HCT116 (cell line): ENCODE results near the gene CDH23. TPM values are rescaled to one million over a fixed set of nuclear protein-coding genes. Genes with fewer than 3 reads are reported as not detected.

Experiments
- ATAC-seq: fragments of 200-7000 bp; cut with Tn5 transposase; 2 replicates; pipeline ENCODE4 v1.9.1; 2020; ENCODE audit warnings: mild to moderate bottlenecking, moderate library complexity
- BruUV-seq: library from RNA; stranded (reverse); fragments of 400-500 nt; replicated peaks from 2 replicates; lab custom pipeline; 2021; lab: Mats Ljungman, UMichigan
- CTCF ChIA-PET: fragments of 300-600 bp; sonication (Branson Sonifier 250); formaldehyde crosslinking; loops from one replicate; lab custom pipeline; 2021; ENCODE audit warnings: antibody characterized with exemption; lab: Charles Lee
- POLR2A ChIA-PET: fragments of 300-600, 350-600 bp; sonication (Branson Sonifier 250); formaldehyde crosslinking; loops from one replicate; lab custom pipeline; 2021; ENCODE audit warnings: antibody characterized with exemption; lab: Charles Lee
- RAD21 ChIA-PET, 2 experiments: fragments of 300-600 bp; sonication (Branson Sonifier 250); formaldehyde crosslinking; loops; one replicate each; lab custom pipeline; 2023; ENCODE audit warnings: low total read pairs in 2 of 2; ENCODE audit not compliant: uncharacterized antibody in 2 of 2, unreplicated experiment in 2 of 2, low non-redundant PET in 1 of 2; lab: Charles Lee
- DNase-seq: peaks from one replicate; pipeline ENCODE4 v3.0.0-alpha.2; 2010; ENCODE audit warnings: low read depth, low spot score
- H2AFZ ChIP-seq: fragments of 200-600 bp; shearing (Covaris generic), sonication (generic); 2 replicates; pipeline ENCODE4 v1.6.1; 2017; ENCODE audit warnings: low read depth, mixed run types, mixed read lengths, antibody characterized with exemption, low read length; ENCODE audit not compliant: poor library complexity, severe bottlenecking
- H3K27ac ChIP-seq: 2 replicates; pipeline ENCODE4 v1.5.1; 2012; ENCODE audit warnings: low read depth, low read length
- H3K27me3 ChIP-seq: fragments of 200-600 bp; sonication (generic); 2 replicates; pipeline ENCODE4 v1.6.1; 2016; ENCODE audit warnings: mixed run types, low read length, mixed read lengths; ENCODE audit not compliant: insufficient read depth
- H3K36me3 ChIP-seq, 2 experiments: fragments of 200-500 bp in 1 of 2; fragments of 200-600 bp in 1 of 2; sonication (Bioruptor generic) in 1 of 2; sonication (generic) in 1 of 2; 2 replicates each; pipeline versions ENCODE4 v1.5.1 to v1.6.1; 2014 to 2016; ENCODE audit warnings: low read length in 2 of 2, inconsistent platforms in 1 of 2, mixed read lengths in 1 of 2, mixed run types in 1 of 2; ENCODE audit not compliant: insufficient read depth in 2 of 2, control insufficient read depth in 1 of 2
- H3K4me1 ChIP-seq, 2 experiments: fragments of 200-600 bp in 1 of 2; sonication (generic) in 1 of 2; 2 replicates each; pipeline versions ENCODE4 v1.5.1 to v1.6.1; 2012 to 2017; ENCODE audit warnings: low read length in 2 of 2, inconsistent platforms in 1 of 2, mild to moderate bottlenecking in 1 of 2, mixed read lengths in 1 of 2, mixed run types in 1 of 2, moderate library complexity in 1 of 2; ENCODE audit not compliant: insufficient read depth in 2 of 2, control insufficient read depth in 1 of 2
- H3K4me2 ChIP-seq: fragments of 200-600 bp; sonication (generic); 2 replicates; pipeline ENCODE4 v1.6.1; 2017; ENCODE audit warnings: mixed run types, low read length, mixed read lengths
- H3K4me3 ChIP-seq, 2 experiments: fragments of 200-600 bp in 1 of 2; sonication (generic) in 1 of 2; replicated peaks in 1 of 2; 2 replicates each; pipeline ENCODE4 v1.5.1; 2011 to 2016; ENCODE audit warnings: low read length in 2 of 2, control low read depth in 1 of 2, low read depth in 1 of 2, mild to moderate bottlenecking in 1 of 2, mixed read lengths in 1 of 2, mixed run types in 1 of 2
- H3K79me2 ChIP-seq: fragments of 200-600 bp; sonication (generic); 2 replicates; pipeline ENCODE4 v1.6.1; 2017; ENCODE audit warnings: mild to moderate bottlenecking, mixed run types, low read length, moderate library complexity, mixed read lengths; ENCODE audit not compliant: insufficient read depth
- H3K9ac ChIP-seq: fragments of 200-600 bp; sonication (generic); 2 replicates; pipeline ENCODE4 v1.6.1; 2016; ENCODE audit warnings: low read length, mixed read lengths
- H3K9me2 ChIP-seq: fragments of 200-600 bp; sonication (generic), shearing (Covaris generic); 2 replicates; pipeline ENCODE4 v1.6.1; 2017; ENCODE audit warnings: mixed run types, mild to moderate bottlenecking, moderate library complexity; ENCODE audit not compliant: insufficient read depth
- H3K9me3 ChIP-seq, 2 experiments: fragments of 200-500 bp in 1 of 2; fragments of 200-600 bp in 1 of 2; sonication (Bioruptor generic) in 1 of 2; sonication (generic) in 1 of 2; 2 replicates each; pipeline ENCODE4 v1.6.1; 2014 to 2017; ENCODE audit warnings: low read length in 2 of 2, mixed read lengths in 2 of 2, inconsistent platforms in 1 of 2, low read depth in 1 of 2, mild to moderate bottlenecking in 1 of 2, mixed run types in 1 of 2, moderate library complexity in 1 of 2; ENCODE audit not compliant: control insufficient read depth in 1 of 2, insufficient read depth in 1 of 2
- H4K20me1 ChIP-seq: fragments of 200-600 bp; sonication (generic), shearing (Covaris generic); 2 replicates; pipeline ENCODE4 v1.6.1; 2017; ENCODE audit warnings: mixed run types, mild to moderate bottlenecking, moderate library complexity; ENCODE audit not compliant: insufficient read depth
- CBX3 ChIP-seq: IDR thresholded peaks from 2 replicates; pipeline ENCODE4 v1.6.1; 2012; ENCODE audit warnings: low read depth
- CEBPB ChIP-seq: IDR thresholded peaks from 2 replicates; pipeline ENCODE4 v1.6.1; 2012; ENCODE audit warnings: low read depth
- CTCF ChIP-seq, 3 experiments: fragments of 200-600 bp in 1 of 3; sonication (generic) in 1 of 3; IDR thresholded peaks in 2 of 3; conservative IDR thresholded peaks in 1 of 3; 2 replicates each; pipeline ENCODE4 v1.5.1; 2012 to 2017; ENCODE audit warnings: low read depth in 2 of 3, low read length in 2 of 3, antibody characterized with exemption in 1 of 3, borderline replicate concordance in 1 of 3, control low read depth in 1 of 3, mild to moderate bottlenecking in 1 of 3, mixed read lengths in 1 of 3, mixed run types in 1 of 3, moderate library complexity in 1 of 3; ENCODE audit not compliant: insufficient read depth in 1 of 3
- EGR1 ChIP-seq: IDR thresholded peaks from 2 replicates; pipeline ENCODE4 v1.6.1; 2012; ENCODE audit warnings: low read depth
- EZH2 ChIP-seq: fragments of 200-600 bp; sonication (generic); IDR thresholded peaks from 2 replicates; pipeline ENCODE4 v1.6.1; 2017; ENCODE audit warnings: antibody characterized with exemption, mixed run types
- EZH2phosphoT487 ChIP-seq: fragments of 200-600 bp; IDR thresholded peaks from 2 replicates; pipeline ENCODE4 v1.6.1; 2018; ENCODE audit warnings: antibody characterized with exemption, borderline replicate concordance
- FOSL1 ChIP-seq: IDR thresholded peaks from 2 replicates; pipeline ENCODE4 v1.6.1; 2012; ENCODE audit warnings: low read depth
- MAX ChIP-seq: IDR thresholded peaks from 2 replicates; pipeline ENCODE4 v1.6.1; 2012
- POLR2A ChIP-seq: IDR thresholded peaks from 2 replicates; pipeline ENCODE4 v1.7.0; 2011; ENCODE audit warnings: borderline replicate concordance; ENCODE audit not compliant: insufficient read depth, insufficient read length; ENCODE audit errors: extremely low read depth
- POLR2AphosphoS5 ChIP-seq: IDR thresholded peaks from 2 replicates; pipeline ENCODE4 v1.6.1; 2011; ENCODE audit warnings: mild to moderate bottlenecking, low read depth, low read length, moderate library complexity
- REST ChIP-seq: IDR thresholded peaks from 2 replicates; pipeline ENCODE4 v1.6.1; 2012; ENCODE audit warnings: low read depth
- SIN3A ChIP-seq: IDR thresholded peaks from 2 replicates; pipeline ENCODE4 v1.6.1; 2012; ENCODE audit warnings: low read depth
- SP1 ChIP-seq: IDR thresholded peaks from 2 replicates; pipeline ENCODE4 v1.6.1; 2012; ENCODE audit warnings: low read depth
- TCF7L2 ChIP-seq: IDR thresholded peaks from 2 replicates; pipeline ENCODE4 v1.7.0; 2011; ENCODE audit warnings: borderline replicate concordance, inconsistent platforms; ENCODE audit not compliant: insufficient read depth, insufficient read length; ENCODE audit errors: extremely low read depth
- YY1 ChIP-seq: IDR thresholded peaks from 2 replicates; pipeline ENCODE4 v1.6.1; 2011; ENCODE audit warnings: low read length, low read depth, moderate library complexity, mild to moderate bottlenecking; ENCODE audit not compliant: insufficient replicate concordance; ENCODE audit errors: extremely low read depth
- ZBTB33 ChIP-seq: IDR thresholded peaks from 2 replicates; pipeline ENCODE4 v1.6.1; 2011; ENCODE audit warnings: mild to moderate bottlenecking, low read length, moderate library complexity; ENCODE audit not compliant: insufficient replicate concordance; ENCODE audit errors: extremely low read depth
- ZFX ChIP-seq: fragments of 450-650 bp; IDR thresholded peaks from 2 replicates; pipeline ENCODE4 v1.6.1; 2017
- ZNF274 ChIP-seq: fragments of 200-500 bp; sonication (Bioruptor generic); IDR thresholded peaks from 2 replicates; pipeline ENCODE4 v1.6.1; 2014; ENCODE audit warnings: mild to moderate bottlenecking, low read depth, low read length, inconsistent platforms
- intact Hi-C: fragments of 100-400 bp; cut with micrococcal nuclease; formaldehyde crosslinking; loops from 2 replicates; pipeline ENCODE4 v1.10.0; 2022
- total RNA-seq: library from RNA; stranded (reverse); gene quantifications from one replicate; pipeline ENCODE4 v1.2.1, GENCODE V29; 2021; ENCODE audit not compliant: unreplicated experiment

Gene CDH23
- total RNA-seq, 1 experiment from 2014 or later, result not detected

GRCh38 chr10:71829171-71829570 is 432.5 kb downstream of the CDH23 start:
- no TSS peak for BruUV-seq
- Histone ChIP-seq H3K79me2 (peaks cover 22% of the 10 kb centered on the region), H3K4me3 (no peak overlapping the region), H3K27me3 (no peaks in the 10 kb centered on the region), H4K20me1 (no peaks in the 10 kb centered on the region), H3K27ac (no peak overlapping the region), H3K9ac (no peak overlapping the region), H3K9me3 (no peaks in the 10 kb centered on the region), H3K9me2 (no peaks in the 10 kb centered on the region), H2AFZ (no peak overlapping the region), H3K4me1 (peaks cover 0 to 7% of the 10 kb centered on the region in 2 experiments; a peak in 1 of 4 replicates), H3K4me2 (no peak overlapping the region), H3K36me3 (peaks cover 47 to 49% of the 10 kb centered on the region in 2 experiments)
- POLR2A ChIA-PET, result no interaction called here
- ATAC-seq (no peak), DNase-seq (no peak)
- RAD21 ChIA-PET, result no interaction called here
- TF ChIP-seq FOSL1, result no peak
- no peak for TF ChIP-seq EGR1
- TF ChIP-seq ZFX, result no peak
- TF ChIP-seq REST, result no peak
- no peak for TF ChIP-seq EZH2
- TF ChIP-seq ZBTB33, result no peak
- TF ChIP-seq MAX, result no peak
- no peak for TF ChIP-seq ZNF274
- no peak for TF ChIP-seq EZH2phosphoT487
- no peak for TF ChIP-seq YY1
- TF ChIP-seq SP1, result no peak
- TF ChIP-seq SIN3A, result no peak
- TF ChIP-seq POLR2A, result no peak
- no peak for TF ChIP-seq CEBPB
- no peak for TF ChIP-seq CTCF (IDR thresholded peaks at IDR 0.05 in 2 of 3, conservative IDR thresholded peaks at IDR 0.05 in 1 of 3; ENCODE audit: borderline replicate concordance in 1 of 3, insufficient read depth in 1 of 3, low read depth in 2 of 3, low read length in 2 of 3)
- TF ChIP-seq CBX3, result no peak
- TF ChIP-seq TCF7L2, result no peak
- no peak for TF ChIP-seq POLR2AphosphoS5
- CTCF ChIA-PET, result interaction anchor here (2.1 kb wide), 1 partner anchor 67 kb away, joined by 7 read pairs; no protein-coding TSS in a partner anchor
- intact Hi-C loops, result no loop called here
